HepG2 (cell line): Measurements from ENCODE around the gene SSR2. TPM values are rescaled to one million over a fixed set of nuclear protein-coding genes. Genes with fewer than 3 reads are reported as not detected.

Experiments used
- ASH2L ChIP-seq: fragments of 300-600, 200-600 bp; sonication (generic); IDR thresholded peaks from 2 replicates; pipeline ENCODE4 v1.7.0; 2017; ENCODE audit warnings: low read depth, mild to moderate bottlenecking, moderate library complexity, mixed read lengths, low read length; ENCODE audit not compliant: insufficient read length
- CEBPG ChIP-seq: IDR thresholded peaks from 2 replicates; pipeline ENCODE4 v1.6.1; 2016
- ETV6 ChIP-seq: sonication (generic); formaldehyde crosslinking; conservative IDR thresholded peaks from 2 replicates; pipeline ENCODE4 v1.4.0; 2020; ENCODE audit warnings: missing genetic modification reagents
- FOSL1 ChIP-seq: sonication (generic); formaldehyde crosslinking; IDR thresholded peaks from 2 replicates; pipeline ENCODE4 v1.9.0; 2021; ENCODE audit warnings: missing genetic modification reagents, borderline replicate concordance
- GATAD2A ChIP-seq: IDR thresholded peaks from 2 replicates; pipeline ENCODE4 v1.6.1; 2016
- HDAC2 ChIP-seq: sonication (generic); formaldehyde crosslinking; IDR thresholded peaks from 2 replicates; pipeline ENCODE4 v1.4.0; 2020; ENCODE audit warnings: missing genetic modification reagents
- HOXA9 ChIP-seq: sonication (generic); formaldehyde crosslinking; IDR thresholded peaks from 2 replicates; pipeline ENCODE4 v1.8.1; 2022; ENCODE audit warnings: missing genetic modification reagents, mild to moderate bottlenecking, moderate library complexity, borderline replicate concordance
- NR3C1 ChIP-seq: sonication (generic); formaldehyde crosslinking; IDR thresholded peaks from 2 replicates; pipeline ENCODE4 v1.4.0; 2020; ENCODE audit warnings: missing genetic modification reagents
- TBX2 ChIP-seq: sonication (generic); formaldehyde crosslinking; IDR thresholded peaks from 2 replicates; pipeline ENCODE4 v1.5.0; 2020; ENCODE audit warnings: missing genetic modification reagents, mild to moderate bottlenecking, borderline replicate concordance
- U2AF2 ChIP-seq: fragments of 200-400 bp; formaldehyde crosslinking; IDR thresholded peaks from 2 replicates; pipeline ENCODE4 v1.6.1; 2017; ENCODE audit warnings: low read depth, mild to moderate bottlenecking, low read length
- ZBTB42 ChIP-seq: sonication (generic); formaldehyde crosslinking; IDR thresholded peaks from 2 replicates; pipeline ENCODE4 v1.5.0; 2020; ENCODE audit warnings: mild to moderate bottlenecking, missing genetic modification reagents
- ZNF282 ChIP-seq: fragments of 450-650 bp; IDR thresholded peaks from 2 replicates; pipeline ENCODE4 v1.6.1; 2018; ENCODE audit not compliant: partially characterized antibody
- ZNF709 ChIP-seq: sonication (generic); formaldehyde crosslinking; IDR thresholded peaks from 2 replicates; pipeline ENCODE4 v1.5.0; 2020; ENCODE audit warnings: mild to moderate bottlenecking, missing genetic modification reagents
- ZZZ3 ChIP-seq: sonication (generic); formaldehyde crosslinking; IDR thresholded peaks from 2 replicates; pipeline ENCODE4 v1.4.0; 2020; ENCODE audit warnings: missing genetic modification reagents, mild to moderate bottlenecking, borderline replicate concordance
- polyA plus RNA-seq, 8 experiments: library from polyadenylated mRNA; depleted of rRNA in 3 of 8; stranded (reverse) in 7 of 8; unstranded in 1 of 8; fragments of >200 nt; fragmentation: Illumina TruSeq in 4 of 8; extraction: Trizol in 4 of 8; gene quantifications; 2 replicates each; pipeline versions ENCODE4 v1.2.1 to v1.2.3, GENCODE V29; 2011 to 2016; ENCODE audit warnings: low read depth in 4 of 8, missing spikeins in 1 of 8, mixed read lengths in 1 of 8; ENCODE audit not compliant: insufficient read depth in 1 of 8
- total RNA-seq, 5 experiments: library from RNA; depleted of rRNA; stranded (reverse); fragments of >200 nt; fragmentation: Illumina TruSeq; extraction: Trizol; gene quantifications; 2 replicates each; pipeline ENCODE4 v1.2.3, GENCODE V29; 2016; ENCODE audit warnings: low read depth in 1 of 5
- TF ChIP-seq, protein P1 (sequence below): sonication (generic); formaldehyde crosslinking; IDR thresholded peaks from 2 replicates; pipeline ENCODE4 v1.9.0; 2021; ENCODE audit warnings: mild to moderate bottlenecking, missing genetic modification reagents
- TF ChIP-seq, protein P2 (sequence below): sonication (generic); formaldehyde crosslinking; IDR thresholded peaks from 2 replicates; pipeline ENCODE4 v1.8.0; 2022; ENCODE audit warnings: missing genetic modification reagents, mild to moderate bottlenecking, borderline replicate concordance
- TF ChIP-seq, protein P3 (sequence below): sonication (generic); formaldehyde crosslinking; IDR thresholded peaks from 2 replicates; pipeline ENCODE4 v1.5.0; 2020; ENCODE audit warnings: mild to moderate bottlenecking, missing genetic modification reagents
- TF ChIP-seq, protein P4 (sequence below): sonication (generic); formaldehyde crosslinking; IDR thresholded peaks from 2 replicates; pipeline ENCODE4 v1.8.1; 2023; ENCODE audit warnings: mild to moderate bottlenecking, moderate library complexity, missing genetic modification reagents

SSR2 gene
- total and polyA plus RNA-seq, 2 of the 13 experiments (the other 11 are each of a cell fraction or from before 2014, with no cell fraction given), result 284 to 461 TPM

DNA sequence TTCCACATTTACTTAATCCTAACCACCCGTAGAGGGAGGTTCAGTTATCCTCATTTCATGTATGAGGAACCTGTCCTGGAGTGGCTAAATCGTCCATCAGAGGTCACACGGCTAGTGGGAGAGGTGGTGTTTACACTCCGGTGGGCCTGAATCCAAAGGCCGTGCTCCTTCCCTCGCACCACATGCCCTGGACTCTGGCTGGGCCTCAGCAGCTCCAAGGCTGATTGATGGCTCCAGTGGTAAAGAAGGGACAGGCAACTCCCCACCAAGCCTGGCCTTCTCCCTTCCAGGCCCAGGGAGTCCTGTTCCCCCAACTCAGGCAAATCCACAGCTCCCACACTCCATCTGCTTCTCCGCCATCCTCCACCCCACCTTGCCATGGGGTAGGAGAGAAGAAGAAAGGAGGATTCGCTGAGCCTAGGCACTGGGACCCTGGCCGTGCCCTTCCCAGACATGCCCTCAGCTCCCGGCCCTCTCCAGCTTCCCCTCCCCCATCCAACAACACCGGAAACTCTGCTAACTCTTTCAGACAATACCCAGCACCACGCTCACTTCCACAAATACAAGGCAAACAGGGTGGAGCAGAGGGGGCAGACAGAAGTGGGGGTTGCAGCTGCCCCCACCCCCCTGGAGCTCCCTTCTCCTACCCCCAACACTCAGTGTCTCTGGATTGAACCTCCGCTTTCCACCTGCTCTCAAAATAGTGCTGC lies 53.3 kb downstream of the SSR2 start (continued):
- TF ChIP-seq, protein P1, sequence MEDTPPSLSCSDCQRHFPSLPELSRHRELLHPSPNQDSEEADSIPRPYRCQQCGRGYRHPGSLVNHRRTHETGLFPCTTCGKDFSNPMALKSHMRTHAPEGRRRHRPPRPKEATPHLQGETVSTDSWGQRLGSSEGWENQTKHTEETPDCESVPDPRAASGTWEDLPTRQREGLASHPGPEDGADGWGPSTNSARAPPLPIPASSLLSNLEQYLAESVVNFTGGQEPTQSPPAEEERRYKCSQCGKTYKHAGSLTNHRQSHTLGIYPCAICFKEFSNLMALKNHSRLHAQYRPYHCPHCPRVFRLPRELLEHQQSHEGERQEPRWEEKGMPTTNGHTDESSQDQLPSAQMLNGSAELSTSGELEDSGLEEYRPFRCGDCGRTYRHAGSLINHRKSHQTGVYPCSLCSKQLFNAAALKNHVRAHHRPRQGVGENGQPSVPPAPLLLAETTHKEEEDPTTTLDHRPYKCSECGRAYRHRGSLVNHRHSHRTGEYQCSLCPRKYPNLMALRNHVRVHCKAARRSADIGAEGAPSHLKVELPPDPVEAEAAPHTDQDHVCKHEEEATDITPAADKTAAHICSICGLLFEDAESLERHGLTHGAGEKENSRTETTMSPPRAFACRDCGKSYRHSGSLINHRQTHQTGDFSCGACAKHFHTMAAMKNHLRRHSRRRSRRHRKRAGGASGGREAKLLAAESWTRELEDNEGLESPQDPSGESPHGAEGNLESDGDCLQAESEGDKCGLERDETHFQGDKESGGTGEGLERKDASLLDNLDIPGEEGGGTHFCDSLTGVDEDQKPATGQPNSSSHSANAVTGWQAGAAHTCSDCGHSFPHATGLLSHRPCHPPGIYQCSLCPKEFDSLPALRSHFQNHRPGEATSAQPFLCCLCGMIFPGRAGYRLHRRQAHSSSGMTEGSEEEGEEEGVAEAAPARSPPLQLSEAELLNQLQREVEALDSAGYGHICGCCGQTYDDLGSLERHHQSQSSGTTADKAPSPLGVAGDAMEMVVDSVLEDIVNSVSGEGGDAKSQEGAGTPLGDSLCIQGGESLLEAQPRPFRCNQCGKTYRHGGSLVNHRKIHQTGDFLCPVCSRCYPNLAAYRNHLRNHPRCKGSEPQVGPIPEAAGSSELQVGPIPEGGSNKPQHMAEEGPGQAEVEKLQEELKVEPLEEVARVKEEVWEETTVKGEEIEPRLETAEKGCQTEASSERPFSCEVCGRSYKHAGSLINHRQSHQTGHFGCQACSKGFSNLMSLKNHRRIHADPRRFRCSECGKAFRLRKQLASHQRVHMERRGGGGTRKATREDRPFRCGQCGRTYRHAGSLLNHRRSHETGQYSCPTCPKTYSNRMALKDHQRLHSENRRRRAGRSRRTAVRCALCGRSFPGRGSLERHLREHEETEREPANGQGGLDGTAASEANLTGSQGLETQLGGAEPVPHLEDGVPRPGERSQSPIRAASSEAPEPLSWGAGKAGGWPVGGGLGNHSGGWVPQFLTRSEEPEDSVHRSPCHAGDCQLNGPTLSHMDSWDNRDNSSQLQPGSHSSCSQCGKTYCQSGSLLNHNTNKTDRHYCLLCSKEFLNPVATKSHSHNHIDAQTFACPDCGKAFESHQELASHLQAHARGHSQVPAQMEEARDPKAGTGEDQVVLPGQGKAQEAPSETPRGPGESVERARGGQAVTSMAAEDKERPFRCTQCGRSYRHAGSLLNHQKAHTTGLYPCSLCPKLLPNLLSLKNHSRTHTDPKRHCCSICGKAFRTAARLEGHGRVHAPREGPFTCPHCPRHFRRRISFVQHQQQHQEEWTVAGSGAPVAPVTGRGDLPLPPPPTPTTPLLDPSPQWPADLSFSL (CRISPR knock-in tag), result no peak
- TF ChIP-seq FOSL1, result no peak
- TF ChIP-seq, protein P2, sequence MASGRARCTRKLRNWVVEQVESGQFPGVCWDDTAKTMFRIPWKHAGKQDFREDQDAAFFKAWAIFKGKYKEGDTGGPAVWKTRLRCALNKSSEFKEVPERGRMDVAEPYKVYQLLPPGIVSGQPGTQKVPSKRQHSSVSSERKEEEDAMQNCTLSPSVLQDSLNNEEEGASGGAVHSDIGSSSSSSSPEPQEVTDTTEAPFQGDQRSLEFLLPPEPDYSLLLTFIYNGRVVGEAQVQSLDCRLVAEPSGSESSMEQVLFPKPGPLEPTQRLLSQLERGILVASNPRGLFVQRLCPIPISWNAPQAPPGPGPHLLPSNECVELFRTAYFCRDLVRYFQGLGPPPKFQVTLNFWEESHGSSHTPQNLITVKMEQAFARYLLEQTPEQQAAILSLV (CRISPR knock-in tag), result peak; percentile 47; the same call in 1 of the 2 replicates
- TF ChIP-seq, protein P3, sequence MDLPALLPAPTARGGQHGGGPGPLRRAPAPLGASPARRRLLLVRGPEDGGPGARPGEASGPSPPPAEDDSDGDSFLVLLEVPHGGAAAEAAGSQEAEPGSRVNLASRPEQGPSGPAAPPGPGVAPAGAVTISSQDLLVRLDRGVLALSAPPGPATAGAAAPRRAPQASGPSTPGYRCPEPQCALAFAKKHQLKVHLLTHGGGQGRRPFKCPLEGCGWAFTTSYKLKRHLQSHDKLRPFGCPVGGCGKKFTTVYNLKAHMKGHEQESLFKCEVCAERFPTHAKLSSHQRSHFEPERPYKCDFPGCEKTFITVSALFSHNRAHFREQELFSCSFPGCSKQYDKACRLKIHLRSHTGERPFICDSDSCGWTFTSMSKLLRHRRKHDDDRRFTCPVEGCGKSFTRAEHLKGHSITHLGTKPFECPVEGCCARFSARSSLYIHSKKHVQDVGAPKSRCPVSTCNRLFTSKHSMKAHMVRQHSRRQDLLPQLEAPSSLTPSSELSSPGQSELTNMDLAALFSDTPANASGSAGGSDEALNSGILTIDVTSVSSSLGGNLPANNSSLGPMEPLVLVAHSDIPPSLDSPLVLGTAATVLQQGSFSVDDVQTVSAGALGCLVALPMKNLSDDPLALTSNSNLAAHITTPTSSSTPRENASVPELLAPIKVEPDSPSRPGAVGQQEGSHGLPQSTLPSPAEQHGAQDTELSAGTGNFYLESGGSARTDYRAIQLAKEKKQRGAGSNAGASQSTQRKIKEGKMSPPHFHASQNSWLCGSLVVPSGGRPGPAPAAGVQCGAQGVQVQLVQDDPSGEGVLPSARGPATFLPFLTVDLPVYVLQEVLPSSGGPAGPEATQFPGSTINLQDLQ, result no peak; the same call in 1 of the 2 replicates
- TF ChIP-seq ZBTB42 (CRISPR knock-in tag), result no peak; the same call in 1 of the 2 replicates
- TF ChIP-seq, protein P4, sequence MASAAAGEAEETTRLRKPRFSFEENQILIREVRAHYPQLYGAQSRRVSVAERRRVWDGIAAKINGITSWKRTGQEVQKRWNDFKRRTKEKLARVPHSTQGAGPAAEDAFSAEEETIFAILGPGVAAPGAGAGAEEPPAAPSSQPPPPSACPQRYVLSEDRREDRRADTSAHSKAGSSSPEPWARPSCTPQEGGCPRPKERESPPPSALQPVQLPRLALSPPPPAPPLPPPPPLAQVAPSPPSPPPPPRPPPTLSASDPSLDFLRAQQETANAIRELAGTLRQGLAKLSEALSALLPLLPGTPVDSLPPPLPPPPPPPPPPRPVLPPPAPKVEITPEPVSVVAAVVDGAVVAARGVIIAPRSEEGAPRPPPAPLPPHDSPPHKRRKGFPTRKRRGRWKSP (CRISPR knock-in tag), result peak; percentile 20; the same call in 1 of the 2 replicates
- peak; percentile 82 for TF ChIP-seq HDAC2 (CRISPR knock-in tag)
- peak; percentile 77 for TF ChIP-seq ASH2L
- no peak for TF ChIP-seq NR3C1 (CRISPR knock-in tag)
- TF ChIP-seq TBX2, result peak; percentile 88
- peak; percentile 84 for TF ChIP-seq GATAD2A (CRISPR knock-in tag)
- TF ChIP-seq CEBPG (CRISPR knock-in tag), result no peak; the same call in 1 of the 2 replicates
- no peak for TF ChIP-seq ETV6 (CRISPR knock-in tag)
- TF ChIP-seq HOXA9 (CRISPR knock-in tag), result no peak
- TF ChIP-seq U2AF2, result no peak
- TF ChIP-seq ZNF709, result no peak
- no peak for TF ChIP-seq ZNF282
- peak; percentile 62; the same call in 1 of the 2 replicates for TF ChIP-seq ZZZ3 (CRISPR knock-in tag)
